GM19023 (cell line): ENCODE results near the gene WNT3A.
A peak's percentile ranks its signal among the peaks of the same experiment; 100 is the strongest.

Experiments used
- ATAC-seq: cut with Tn5 transposase; IDR thresholded peaks from one replicate; pipeline ENCODE4 v1.9.1; 2021; ENCODE audit warnings: mild to moderate bottlenecking, moderate library complexity; ENCODE audit not compliant: unreplicated experiment

WNT3A gene

GRCh38 chr1:228066891-228067654 lies 60.3 kb downstream of the WNT3A start:
- no peak for ATAC-seq

- no peak for ATAC-seq
These were observed 61.6 kb downstream of the WNT3A start for GRCh38 chr1:228068359-228068758.

GRCh38 chr1:228070173-228070572 lies 63.4 kb downstream of the WNT3A start:
- no peak for ATAC-seq

GRCh38 chr1:228070851-228071250 lies 64.1 kb downstream of the WNT3A start:
- ATAC-seq: no peak

GRCh38 chr1:228071839-228072657 lies 65.2 kb downstream of the WNT3A start:
- no peak for ATAC-seq

- ATAC-seq: no peak
These were observed 65.9 kb downstream of the WNT3A start for GRCh38 chr1:228072658-228073043.

- ATAC-seq: no peak
These were observed 66.5 kb downstream of the WNT3A start for GRCh38 chr1:228073061-228073856.

GRCh38 chr1:228073857-228074545 lies 67.2 kb downstream of the WNT3A start:
- no peak for ATAC-seq

- no peak for ATAC-seq
These were observed 68.3 kb downstream of the WNT3A start for GRCh38 chr1:228074954-228075730.

GRCh38 chr1:228075801-228076271 lies 69.0 kb downstream of the WNT3A start:
- ATAC-seq: no peak

- no peak for ATAC-seq
These were observed 70.1 kb downstream of the WNT3A start for GRCh38 chr1:228076796-228077430.

- no peak for ATAC-seq
These were observed 71.0 kb downstream of the WNT3A start for GRCh38 chr1:228077565-228078330.

GRCh38 chr1:228079013-228079412 lies 72.2 kb downstream of the WNT3A start:
- ATAC-seq: no peak

- ATAC-seq: no peak
These were observed 72.9 kb downstream of the WNT3A start for GRCh38 chr1:228079601-228080263.

- no peak for ATAC-seq
These were observed 74.3 kb downstream of the WNT3A start for GRCh38 chr1:228081144-228081543.

- ATAC-seq: peak; percentile 26
These were observed 74.9 kb downstream of the WNT3A start for GRCh38 chr1:228081578-228082213.

GRCh38 chr1:228082214-228082917 lies 75.6 kb downstream of the WNT3A start, which contains the start of gene ARF1:
Gene ARF1, plus strand, starts transcription at chr1:228082708. Its CDS starts 14,407 bp downstream, at chr1:228097115.
- ATAC-seq: peak; percentile 78
